Stimulated activated CD4-positive, alpha-beta T cell treated with anti-CD3 and anti-CD28 coated beads, TNF-alpha, amount 100 ng/mL, for 1 hour (primary cell): ENCODE data around the gene CNTNAP2.
"Not testable (repeated sequence)": the region's sequence is repeated elsewhere in the genome, so short reads cannot be mapped to it uniquely, and the experiment has no call there.

Source experiments
- DNase-seq, 3 donors: peaks; one replicate each; pipeline ENCODE4 v3.0.0-alpha.2; 2020; ENCODE audit warnings: low read depth in 3 of 3, low spot score in 1 of 3

CNTNAP2 gene

DNA sequence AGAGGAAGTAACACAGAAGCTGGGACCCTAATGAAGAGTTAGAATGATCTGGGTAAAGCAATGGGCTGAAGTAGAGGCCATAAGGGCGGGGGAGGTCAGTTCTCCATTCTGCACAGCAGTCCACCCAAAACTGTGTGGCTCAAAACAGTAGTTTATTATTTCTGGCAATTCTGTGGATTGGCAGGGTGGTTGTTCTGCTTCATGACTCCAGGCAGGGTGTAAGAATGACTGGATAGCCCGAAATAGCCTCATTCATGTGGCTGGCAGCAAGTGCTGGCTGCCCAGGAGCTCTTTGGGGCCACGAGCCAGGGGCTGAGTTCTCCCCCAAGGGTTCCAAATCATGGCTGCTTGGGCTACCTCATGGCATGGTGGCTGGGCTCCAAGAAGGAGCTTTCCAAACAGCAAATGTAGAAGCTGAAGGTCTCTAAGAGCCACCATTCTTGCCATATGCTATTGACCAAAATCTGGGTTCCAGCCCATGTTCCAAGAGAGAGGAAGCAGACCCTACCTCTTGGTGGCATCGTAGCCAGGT, 2158.8 kb downstream of the CNTNAP2 start:
- DNase-seq: no peak

- no peak for DNase-seq
Measured at GRCh38 chr7:148276314-148277041, 2159.9 kb downstream of the CNTNAP2 start.

DNA sequence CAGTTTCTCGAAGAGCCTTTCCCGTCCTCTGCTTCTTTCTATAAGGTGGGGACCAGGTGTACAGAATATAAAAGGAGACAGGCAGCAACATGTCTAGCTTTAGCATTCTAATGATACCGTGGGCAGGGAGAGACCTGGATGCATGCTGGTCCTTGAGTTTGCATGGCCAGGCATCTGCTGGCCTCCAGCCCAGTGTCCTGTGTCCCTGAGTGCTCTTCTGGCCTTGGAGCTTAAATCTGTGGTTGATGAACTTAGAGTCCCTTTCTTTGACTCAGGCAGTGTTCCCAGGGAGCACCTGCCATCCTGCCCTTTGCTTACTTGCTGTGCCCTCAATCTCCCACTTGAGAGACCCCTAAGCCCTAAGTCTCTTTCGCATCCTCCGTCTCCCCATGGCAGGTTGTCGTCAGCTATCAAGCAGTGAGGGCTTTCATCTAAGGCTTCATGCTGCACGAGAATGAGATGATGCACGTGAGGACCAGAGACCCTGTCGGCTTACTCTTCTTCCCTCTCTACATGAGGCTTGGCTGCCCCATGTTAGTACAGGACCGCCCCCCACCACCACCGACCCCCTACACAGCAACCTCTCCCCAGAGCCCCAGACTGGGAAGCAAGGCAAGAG, 2160.6 kb downstream of the CNTNAP2 start:
- DNase-seq: no peak

- DNase-seq: no peak
Measured at GRCh38 chr7:148286150-148286549, 2169.5 kb downstream of the CNTNAP2 start.

GRCh38 chr7:148287538-148287937, 2170.9 kb downstream of the CNTNAP2 start:
- no peak for DNase-seq

DNA sequence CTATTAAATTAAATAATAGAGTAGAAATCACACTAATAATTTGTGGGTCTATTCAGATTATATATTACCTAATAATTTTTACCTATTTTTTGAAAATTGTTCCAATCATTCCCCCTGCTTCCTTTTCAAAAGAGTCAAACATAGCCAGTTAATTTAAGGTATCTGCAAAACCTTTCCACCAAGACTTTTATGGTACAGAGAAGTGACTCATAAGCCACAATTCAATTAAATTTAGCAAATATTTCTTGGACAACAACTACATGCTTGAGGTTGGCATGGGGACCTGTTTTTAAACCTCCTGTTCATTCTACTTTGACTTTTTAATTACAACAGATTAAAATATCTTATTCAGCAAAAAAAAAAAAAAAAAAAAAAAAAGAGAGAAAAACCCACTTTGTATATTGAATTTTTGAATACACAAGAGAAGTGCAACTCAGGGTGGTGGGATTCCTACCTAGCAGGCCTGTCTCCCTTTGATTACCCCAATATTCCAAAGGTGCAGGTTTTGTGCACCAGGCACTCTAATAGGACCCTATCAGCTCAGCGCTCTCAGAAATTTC, 2172.1 kb downstream of the CNTNAP2 start:
- DNase-seq: no peak

- no peak for DNase-seq
Measured at GRCh38 chr7:148289630-148290029, 2173.0 kb downstream of the CNTNAP2 start.

- DNase-seq: no peak
Measured at GRCh38 chr7:148290538-148290937, 2173.9 kb downstream of the CNTNAP2 start.

GRCh38 chr7:148291799-148292198, 2175.2 kb downstream of the CNTNAP2 start:
- no peak for DNase-seq

GRCh38 chr7:148296994-148297644, 2180.5 kb downstream of the CNTNAP2 start:
- no peak for DNase-seq

GRCh38 chr7:148298768-148299167, 2182.2 kb downstream of the CNTNAP2 start:
- not testable (repeated sequence) for DNase-seq

- no peak for DNase-seq
Measured at GRCh38 chr7:148299350-148300276, 2183.0 kb downstream of the CNTNAP2 start.

DNA sequence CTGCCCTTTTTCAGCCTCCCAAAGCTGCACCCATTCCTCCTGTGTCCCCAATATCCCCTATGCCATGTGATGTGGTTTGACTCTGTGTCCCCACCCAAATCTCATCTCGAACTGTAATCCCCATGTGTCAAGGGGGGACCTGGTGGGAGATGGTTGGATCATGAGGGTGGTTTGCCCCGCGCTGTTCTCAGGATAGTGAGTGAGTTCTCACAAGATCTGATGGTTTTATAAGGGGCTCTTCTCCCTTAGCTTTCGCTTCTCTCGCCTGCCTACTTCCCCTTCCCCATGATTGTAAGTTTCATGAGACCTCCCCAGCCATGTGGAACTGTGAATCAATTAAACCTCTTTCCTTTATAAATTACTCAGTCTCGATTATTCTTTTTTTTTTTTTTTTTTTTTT, 2185.8 kb downstream of the CNTNAP2 start:
- DNase-seq: not testable (repeated sequence)

- no peak for DNase-seq
Measured at GRCh38 chr7:148303295-148304082, 2186.9 kb downstream of the CNTNAP2 start.

GRCh38 chr7:148304083-148304335, 2187.4 kb downstream of the CNTNAP2 start:
- no peak for DNase-seq

- no peak for DNase-seq
Measured at GRCh38 chr7:148304456-148304855, 2187.9 kb downstream of the CNTNAP2 start.

GRCh38 chr7:148306759-148307158, 2190.2 kb downstream of the CNTNAP2 start:
- no peak for DNase-seq

DNA sequence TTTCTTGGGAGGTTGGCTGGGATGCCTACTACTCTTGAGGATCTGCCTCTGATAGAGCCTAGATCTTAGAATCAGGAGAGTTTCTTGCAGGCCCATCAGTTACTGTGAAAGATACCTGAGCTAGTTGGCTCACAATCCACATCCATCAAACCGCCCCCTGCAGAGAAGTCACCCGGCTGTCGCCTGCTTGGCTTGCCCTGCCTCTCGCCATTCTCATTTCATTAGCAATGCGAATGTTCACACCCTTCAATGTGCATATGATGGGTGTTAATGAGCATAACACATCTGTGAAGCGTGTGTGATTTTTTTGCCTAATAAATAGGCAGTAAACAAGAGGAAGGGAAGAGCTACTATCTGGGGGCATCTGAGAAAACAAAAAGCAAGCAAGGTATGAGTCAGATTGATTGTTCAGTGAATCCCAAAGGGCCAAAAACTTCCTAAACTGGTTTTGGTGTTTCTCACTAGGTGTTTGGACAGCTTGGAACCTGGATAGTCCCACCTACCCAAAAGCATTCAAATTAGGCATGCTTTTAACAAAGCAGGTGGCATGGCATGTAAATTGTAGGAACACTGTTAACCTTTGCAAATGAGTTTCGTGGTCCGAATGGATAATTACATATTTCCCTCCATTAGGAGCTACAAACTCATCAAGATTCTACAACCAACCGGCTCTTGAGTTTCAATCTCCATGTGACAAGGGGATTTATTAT, 2201.7 kb downstream of the CNTNAP2 start:
- no peak for DNase-seq

GRCh38 chr7:148318838-148319237, 2202.2 kb downstream of the CNTNAP2 start:
- no peak for DNase-seq
